SH-SY5Y (cell line): ENCODE results near the gene TRAK2.

ENCODE experiments used
- GATA2 ChIP-seq: IDR thresholded peaks from 2 replicates; pipeline ENCODE4 v1.6.1; 2011; ENCODE audit warnings: mild to moderate bottlenecking, low read depth, low read length
- GATA3 ChIP-seq: IDR thresholded peaks from 2 replicates; pipeline ENCODE4 v1.6.1; 2011; ENCODE audit warnings: low read depth, mild to moderate bottlenecking, low read length, moderate library complexity

DNA sequence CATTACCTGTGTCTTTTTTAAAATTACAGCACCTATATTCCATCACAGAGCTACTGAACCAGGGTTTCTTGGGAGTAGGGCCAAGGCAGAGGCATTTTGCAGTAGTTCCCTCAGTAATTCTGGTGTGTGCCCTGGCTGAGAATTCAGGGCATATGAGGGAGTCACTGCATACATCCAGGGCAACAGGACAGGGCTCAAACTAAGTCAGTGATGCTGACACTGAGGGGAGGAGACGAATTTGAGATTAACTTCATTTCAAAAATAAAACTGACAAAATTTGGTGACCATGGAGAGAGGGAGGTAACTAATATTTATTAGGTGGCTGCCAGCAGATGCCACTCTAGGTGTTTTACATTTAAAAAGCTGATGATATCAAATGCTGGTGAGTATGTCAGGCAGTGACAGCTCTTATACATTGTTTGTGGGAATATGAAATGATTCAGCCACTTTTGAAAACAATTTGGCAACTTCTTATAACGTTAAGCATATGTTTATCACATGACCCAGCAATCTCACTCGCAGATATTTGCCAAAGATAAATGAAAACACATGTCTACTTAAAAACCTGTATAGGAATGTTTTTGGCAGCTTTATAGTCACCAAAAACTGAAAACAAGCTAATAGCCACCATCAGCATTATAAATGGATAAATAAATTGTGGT lies 20.6 kb upstream of the TRAK2 start:
- TF ChIP-seq GATA2 (no peak), GATA3 (no peak)
